K562 (cell line): Measurements from ENCODE around the gene RAB11FIP2.

Source experiments
- EZH2 ChIP-seq: IDR thresholded peaks from 2 replicates; pipeline ENCODE4 v1.6.1; 2012; ENCODE audit warnings: low read depth, mild to moderate bottlenecking, inconsistent platforms, low read length, borderline replicate concordance
- TF ChIP-seq, protein P1 (sequence below): fragments of 150-350 bp; conservative IDR thresholded peaks from 2 replicates; pipeline ENCODE4 v1.6.1; 2014; ENCODE audit warnings: low read length
- TF ChIP-seq, protein P2 (sequence below): fragments of 250-450 bp; sonication (Bioruptor Pico); IDR thresholded peaks from 2 replicates; pipeline ENCODE4 v1.8.0; 2022; ENCODE audit warnings: moderate library complexity, mild to moderate bottlenecking, inconsistent platforms

DNA sequence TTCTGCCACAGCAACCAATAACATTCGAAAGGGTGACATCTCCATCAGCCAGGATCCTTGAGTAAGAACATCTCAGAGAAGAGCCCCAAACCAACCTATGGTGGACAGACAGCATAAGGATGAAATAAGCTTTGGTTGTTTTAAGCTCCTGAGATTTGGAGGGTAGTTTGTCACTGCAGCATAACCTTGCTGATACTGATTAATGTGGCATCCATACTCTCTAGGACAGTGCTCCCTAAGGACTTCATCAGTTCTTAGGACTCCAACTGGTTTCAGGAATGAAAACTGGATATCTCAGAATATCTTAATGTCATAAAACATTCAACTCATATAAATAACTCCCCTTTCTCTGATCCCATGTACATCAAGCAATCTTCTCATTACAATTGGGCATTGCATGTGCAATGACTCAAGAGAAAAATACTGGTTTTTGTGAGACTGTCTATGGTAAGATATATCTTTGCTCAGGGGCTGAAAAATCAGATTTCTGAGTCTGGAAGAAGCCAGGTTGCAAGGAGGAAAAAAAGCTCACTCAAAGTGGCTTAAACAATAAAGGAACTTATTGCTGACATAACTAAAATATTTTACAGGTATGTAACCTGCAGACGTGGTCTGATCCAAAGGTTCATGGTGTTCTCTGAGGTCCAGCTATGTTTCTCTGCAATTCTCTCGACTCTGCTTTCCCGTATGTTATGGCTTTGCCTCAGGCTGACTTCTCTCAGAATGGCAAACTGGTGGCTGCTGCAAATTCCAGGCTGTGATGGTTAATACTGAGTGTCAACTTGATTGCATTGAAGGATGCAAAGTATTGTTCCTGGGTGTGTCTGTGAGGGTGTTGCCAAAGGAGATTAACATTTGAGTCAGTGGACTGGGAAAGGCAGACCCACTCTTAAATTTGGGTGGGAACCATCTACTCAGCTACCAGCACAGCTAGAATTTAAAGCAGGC is 65.7 kb downstream of the RAB11FIP2 start:
- TF ChIP-seq EZH2: no peak
- TF ChIP-seq, protein P1, sequence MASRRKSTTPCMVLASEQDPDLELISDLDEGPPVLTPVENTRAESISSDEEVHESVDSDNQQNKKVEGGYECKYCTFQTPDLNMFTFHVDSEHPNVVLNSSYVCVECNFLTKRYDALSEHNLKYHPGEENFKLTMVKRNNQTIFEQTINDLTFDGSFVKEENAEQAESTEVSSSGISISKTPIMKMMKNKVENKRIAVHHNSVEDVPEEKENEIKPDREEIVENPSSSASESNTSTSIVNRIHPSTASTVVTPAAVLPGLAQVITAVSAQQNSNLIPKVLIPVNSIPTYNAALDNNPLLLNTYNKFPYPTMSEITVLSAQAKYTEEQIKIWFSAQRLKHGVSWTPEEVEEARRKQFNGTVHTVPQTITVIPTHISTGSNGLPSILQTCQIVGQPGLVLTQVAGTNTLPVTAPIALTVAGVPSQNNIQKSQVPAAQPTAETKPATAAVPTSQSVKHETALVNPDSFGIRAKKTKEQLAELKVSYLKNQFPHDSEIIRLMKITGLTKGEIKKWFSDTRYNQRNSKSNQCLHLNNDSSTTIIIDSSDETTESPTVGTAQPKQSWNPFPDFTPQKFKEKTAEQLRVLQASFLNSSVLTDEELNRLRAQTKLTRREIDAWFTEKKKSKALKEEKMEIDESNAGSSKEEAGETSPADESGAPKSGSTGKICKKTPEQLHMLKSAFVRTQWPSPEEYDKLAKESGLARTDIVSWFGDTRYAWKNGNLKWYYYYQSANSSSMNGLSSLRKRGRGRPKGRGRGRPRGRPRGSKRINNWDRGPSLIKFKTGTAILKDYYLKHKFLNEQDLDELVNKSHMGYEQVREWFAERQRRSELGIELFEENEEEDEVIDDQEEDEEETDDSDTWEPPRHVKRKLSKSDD: no peak
- TF ChIP-seq, protein P2, sequence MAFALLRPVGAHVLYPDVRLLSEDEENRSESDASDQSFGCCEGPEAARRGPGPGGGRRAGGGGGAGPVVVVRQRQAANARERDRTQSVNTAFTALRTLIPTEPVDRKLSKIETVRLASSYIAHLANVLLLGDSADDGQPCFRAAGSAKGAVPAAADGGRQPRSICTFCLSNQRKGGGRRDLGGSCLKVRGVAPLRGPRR (CRISPR knock-in tag): no peak
